ENCODE results near the gene RAB7A.

Gene RAB7A

DNA sequence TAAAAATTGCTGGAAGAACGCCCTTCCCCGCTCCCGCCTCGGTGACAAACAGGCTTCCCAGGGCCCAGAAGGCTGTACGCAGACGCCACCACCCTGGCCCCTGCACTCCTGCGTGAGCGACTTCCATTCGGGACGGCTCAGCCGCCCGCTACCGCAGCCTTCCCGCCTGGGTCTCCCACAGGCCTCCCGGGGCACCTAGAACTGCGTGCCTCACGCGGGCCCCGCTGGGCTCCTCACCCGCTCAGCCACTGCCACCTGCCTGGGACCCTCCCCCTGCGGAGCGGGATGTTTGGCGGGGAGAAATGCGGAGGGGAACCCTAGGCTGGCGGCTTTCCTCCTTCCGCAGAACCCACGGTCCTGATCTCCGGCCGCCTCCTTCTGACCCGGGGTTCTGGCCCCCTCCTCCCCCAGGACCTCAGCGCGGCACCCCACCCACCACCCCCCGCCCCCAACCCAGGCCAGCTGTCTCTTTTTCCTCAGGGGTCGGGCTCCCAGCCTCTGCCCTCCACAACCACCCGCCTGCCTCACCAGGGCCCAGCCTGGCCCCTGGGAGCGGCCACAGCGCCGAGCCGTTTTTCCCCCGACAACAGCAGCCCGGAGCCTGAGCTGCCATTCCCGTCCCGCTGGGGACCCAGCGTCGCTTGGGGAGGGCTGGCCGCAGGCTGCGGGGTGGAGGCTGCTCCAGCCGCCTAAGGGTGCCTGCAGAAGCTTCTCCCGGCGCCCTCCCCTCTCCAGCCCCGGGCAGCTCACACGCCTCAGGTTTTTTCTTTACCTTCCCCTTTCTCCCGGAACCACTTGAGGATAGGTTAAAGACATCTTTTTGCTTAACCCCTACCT is 27.6 kb upstream of the RAB7A start:
- no peaks in the 10 kb centered on the region for H3K36me3 ChIP-seq (ENCODE audit: control insufficient read depth, insufficient read depth, low read length)
- H3K4me3 ChIP-seq (ENCODE audit: low read depth, low read length) = peak overlapping the region; percentile 61
- peak overlapping the region; percentile 47 for H3K9ac ChIP-seq (ENCODE audit: low read depth, low read length)
- no peaks in the 10 kb centered on the region for H3K9me3 ChIP-seq (ENCODE audit: control insufficient read depth, insufficient read depth, low read length)
- H3K4me1 ChIP-seq (ENCODE audit: control insufficient read depth, insufficient read depth, low read length) = no peaks in the 10 kb centered on the region
- H3K27me3 ChIP-seq (ENCODE audit: control insufficient read depth, insufficient read depth, low read length) = no peaks in the 10 kb centered on the region

DNA sequence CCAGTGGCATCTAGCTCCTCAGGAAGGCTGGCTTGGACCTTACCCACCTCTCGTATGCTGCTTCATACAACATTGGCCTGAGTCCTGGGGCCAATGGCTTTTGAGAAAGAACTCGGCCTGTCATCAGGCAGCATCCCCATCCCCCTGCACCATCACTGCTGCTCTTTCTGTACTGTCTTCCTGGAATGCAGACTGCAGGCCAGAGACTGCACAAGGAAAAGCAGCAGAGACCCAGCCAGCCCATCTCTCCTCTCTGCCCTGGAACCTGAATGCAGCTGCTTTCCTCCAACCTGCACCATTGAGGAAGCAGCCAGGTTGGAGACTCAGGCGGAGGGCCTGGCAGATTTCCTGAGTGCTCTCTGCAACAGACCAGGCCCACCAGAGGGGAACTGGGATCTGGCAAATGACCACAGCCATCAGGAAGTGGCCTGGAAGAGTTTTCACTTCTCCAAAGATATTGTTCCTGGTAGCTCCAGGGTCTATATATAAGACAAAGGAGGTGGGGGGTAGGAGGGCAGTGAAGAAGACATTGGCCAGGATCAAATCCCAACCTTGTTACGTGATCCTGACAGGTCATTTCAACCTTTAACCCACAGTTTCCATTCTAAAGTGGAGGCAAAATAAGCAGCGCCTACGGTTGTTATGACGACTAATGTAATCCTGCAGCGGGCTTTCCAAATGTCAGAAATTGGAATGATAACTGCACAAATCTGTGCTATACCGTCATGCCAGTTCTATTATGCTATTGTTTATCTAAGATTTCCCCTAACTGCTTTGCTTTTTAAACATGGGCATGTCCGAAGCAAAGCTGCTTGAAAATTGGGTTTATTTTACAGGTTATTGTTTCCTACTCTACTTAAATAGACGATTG is 24.4 kb upstream of the RAB7A start:
- Histone ChIP-seq H3K4me1 (ENCODE audit: control insufficient read depth, insufficient read depth, low read length) (no peaks in the 10 kb centered on the region), H3K27me3 (ENCODE audit: control insufficient read depth, insufficient read depth, low read length) (no peaks in the 10 kb centered on the region), H3K9me3 (ENCODE audit: control insufficient read depth, insufficient read depth, low read length) (no peaks in the 10 kb centered on the region), H3K36me3 (ENCODE audit: control insufficient read depth, insufficient read depth, low read length) (no peaks in the 10 kb centered on the region), H3K9ac (ENCODE audit: low read depth, low read length) (no peak overlapping the region), H3K4me3 (ENCODE audit: low read depth, low read length) (no peak overlapping the region)

DNA sequence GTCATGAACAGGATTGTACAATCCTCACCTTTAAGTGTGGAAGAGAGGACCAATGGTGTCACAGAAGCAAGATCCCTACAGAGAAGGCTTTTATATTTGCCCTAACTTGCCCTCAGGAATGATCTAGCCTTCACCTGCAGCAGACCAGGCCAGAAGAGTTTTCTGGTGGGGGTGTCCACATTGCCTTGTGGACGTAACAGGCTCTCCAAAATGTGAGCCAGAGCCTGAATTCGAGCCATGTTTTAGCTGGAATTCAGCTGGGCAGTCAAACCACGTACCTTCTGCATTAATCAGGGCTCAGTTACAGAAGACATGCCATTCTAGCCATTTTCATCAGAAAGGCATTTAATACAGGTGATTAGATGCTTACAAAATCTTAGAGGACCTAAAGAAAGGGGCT is 23.6 kb upstream of the RAB7A start:
- no peaks in the 10 kb centered on the region for H3K27me3 ChIP-seq (ENCODE audit: control insufficient read depth, insufficient read depth, low read length)
- H3K9ac ChIP-seq (ENCODE audit: low read depth, low read length) = no peak overlapping the region
- no peak overlapping the region for H3K4me3 ChIP-seq (ENCODE audit: low read depth, low read length)
- no peaks in the 10 kb centered on the region for H3K9me3 ChIP-seq (ENCODE audit: control insufficient read depth, insufficient read depth, low read length)
- no peaks in the 10 kb centered on the region for H3K4me1 ChIP-seq (ENCODE audit: control insufficient read depth, insufficient read depth, low read length)
- no peaks in the 10 kb centered on the region for H3K36me3 ChIP-seq (ENCODE audit: control insufficient read depth, insufficient read depth, low read length)

DNA sequence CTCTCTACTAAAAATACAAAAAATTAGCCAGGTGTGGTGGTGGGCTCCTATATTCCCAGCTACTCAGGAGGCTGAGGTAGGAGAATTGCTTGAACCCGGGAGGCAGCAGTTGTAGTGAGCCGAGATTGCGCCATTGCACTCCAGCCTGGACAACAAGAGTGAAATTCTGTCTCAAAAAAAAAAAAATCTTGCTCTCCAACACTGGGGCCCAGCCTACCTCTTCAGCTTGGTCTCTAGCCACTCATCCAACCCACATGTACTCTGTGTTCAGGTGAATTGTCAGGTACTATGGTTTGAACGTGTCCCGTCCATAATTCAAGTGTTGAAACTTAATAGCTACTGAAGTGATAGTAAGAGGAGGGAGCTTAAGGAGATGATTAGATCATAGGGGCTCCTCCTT is 22.4 kb upstream of the RAB7A start:
- Histone ChIP-seq H3K27me3 (ENCODE audit: control insufficient read depth, insufficient read depth, low read length) (no peaks in the 10 kb centered on the region), H3K9me3 (ENCODE audit: control insufficient read depth, insufficient read depth, low read length) (no peaks in the 10 kb centered on the region), H3K4me3 (ENCODE audit: low read depth, low read length) (no peak overlapping the region), H3K4me1 (ENCODE audit: control insufficient read depth, insufficient read depth, low read length) (no peaks in the 10 kb centered on the region), H3K9ac (ENCODE audit: low read depth, low read length) (no peak overlapping the region), H3K36me3 (ENCODE audit: control insufficient read depth, insufficient read depth, low read length) (no peaks in the 10 kb centered on the region)

DNA sequence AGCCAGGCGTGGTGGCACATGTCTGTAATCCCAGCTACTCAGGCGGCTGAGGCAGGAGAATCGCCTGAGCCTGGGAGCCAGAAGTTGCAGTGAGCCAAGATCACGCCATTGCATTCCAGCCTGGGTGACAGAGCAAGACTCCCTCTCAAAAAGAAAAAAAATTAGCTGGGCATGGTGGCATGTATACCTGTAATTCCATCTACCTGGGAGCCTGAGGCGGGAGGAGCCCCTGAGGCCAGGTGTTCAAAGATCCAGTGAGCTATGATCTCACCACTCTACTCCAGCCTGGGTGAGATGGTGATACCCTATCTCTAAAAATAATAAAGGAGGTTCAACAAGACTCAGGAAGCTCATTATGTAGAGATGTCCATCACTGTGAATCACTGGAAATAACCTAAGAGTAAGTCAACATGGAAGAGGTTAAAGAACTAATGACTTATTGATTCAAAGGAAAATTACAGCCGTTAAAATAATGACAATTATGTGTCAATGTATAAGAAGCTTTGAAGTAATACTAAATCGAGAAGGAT is 19.8 kb upstream of the RAB7A start:
- Histone ChIP-seq H3K4me3 (ENCODE audit: low read depth, low read length) (no peak overlapping the region), H3K27me3 (ENCODE audit: control insufficient read depth, insufficient read depth, low read length) (no peaks in the 10 kb centered on the region), H3K4me1 (ENCODE audit: control insufficient read depth, insufficient read depth, low read length) (peaks cover 4% of the 10 kb centered on the region), H3K9me3 (ENCODE audit: control insufficient read depth, insufficient read depth, low read length) (no peaks in the 10 kb centered on the region), H3K9ac (ENCODE audit: low read depth, low read length) (no peak overlapping the region), H3K36me3 (ENCODE audit: control insufficient read depth, insufficient read depth, low read length) (no peaks in the 10 kb centered on the region)

DNA sequence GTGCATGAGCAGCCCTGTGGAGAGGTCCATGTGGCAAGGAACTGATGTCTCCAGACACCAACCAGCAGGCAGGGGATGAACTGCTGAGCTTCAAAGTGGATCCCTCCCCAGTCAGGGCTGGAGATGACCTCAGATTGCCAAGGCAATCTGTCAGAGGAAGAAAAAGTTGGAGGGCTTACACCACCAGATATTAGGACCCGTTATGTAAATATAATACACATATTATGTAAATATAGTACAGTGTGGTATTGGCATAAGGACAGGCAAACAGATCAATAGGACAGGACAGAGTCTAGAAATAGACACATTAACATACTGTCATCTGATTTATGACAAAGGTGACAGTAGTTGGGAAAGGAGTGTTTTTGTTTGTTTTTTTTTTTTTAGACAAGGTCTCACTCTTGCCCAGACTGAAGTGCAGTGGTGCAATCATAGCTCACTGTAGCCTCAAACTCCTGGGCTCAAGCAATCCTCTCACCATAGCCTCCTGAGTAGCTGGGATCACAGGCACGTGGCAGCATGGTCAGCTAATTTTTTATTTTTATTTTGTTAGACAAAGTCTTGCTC is 18.0 kb upstream of the RAB7A start:
- Histone ChIP-seq H3K4me3 (ENCODE audit: low read depth, low read length) (no peak overlapping the region), H3K9ac (ENCODE audit: low read depth, low read length) (no peak overlapping the region), H3K36me3 (ENCODE audit: control insufficient read depth, insufficient read depth, low read length) (no peaks in the 10 kb centered on the region), H3K27me3 (ENCODE audit: control insufficient read depth, insufficient read depth, low read length) (no peaks in the 10 kb centered on the region), H3K4me1 (ENCODE audit: control insufficient read depth, insufficient read depth, low read length) (peaks cover 7% of the 10 kb centered on the region), H3K9me3 (ENCODE audit: control insufficient read depth, insufficient read depth, low read length) (no peaks in the 10 kb centered on the region)

DNA sequence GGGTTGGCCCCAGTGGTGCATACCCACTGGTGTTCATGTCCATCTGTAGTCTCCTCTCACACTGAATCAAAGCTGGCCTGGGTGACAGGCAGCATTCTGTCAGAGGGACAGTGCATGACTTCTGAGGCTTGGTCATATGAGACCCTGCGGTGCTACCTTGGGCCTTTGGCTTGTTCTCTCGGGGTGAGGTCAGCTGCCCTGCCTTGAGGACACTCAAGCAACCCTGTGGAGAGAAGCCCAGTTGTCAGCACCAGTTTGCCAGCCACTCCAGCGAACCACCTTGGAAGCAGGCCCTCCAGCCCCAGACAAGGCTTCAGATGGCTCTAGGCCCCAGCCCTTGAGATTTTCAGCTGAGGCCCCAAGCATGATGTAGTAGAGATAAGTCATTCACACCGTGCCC is 16.9 kb upstream of the RAB7A start:
- Histone ChIP-seq H3K9me3 (ENCODE audit: control insufficient read depth, insufficient read depth, low read length) (no peaks in the 10 kb centered on the region), H3K9ac (ENCODE audit: low read depth, low read length) (no peak overlapping the region), H3K36me3 (ENCODE audit: control insufficient read depth, insufficient read depth, low read length) (no peaks in the 10 kb centered on the region), H3K4me3 (ENCODE audit: low read depth, low read length) (no peak overlapping the region), H3K4me1 (ENCODE audit: control insufficient read depth, insufficient read depth, low read length) (peaks cover 10% of the 10 kb centered on the region), H3K27me3 (ENCODE audit: control insufficient read depth, insufficient read depth, low read length) (no peaks in the 10 kb centered on the region)

DNA sequence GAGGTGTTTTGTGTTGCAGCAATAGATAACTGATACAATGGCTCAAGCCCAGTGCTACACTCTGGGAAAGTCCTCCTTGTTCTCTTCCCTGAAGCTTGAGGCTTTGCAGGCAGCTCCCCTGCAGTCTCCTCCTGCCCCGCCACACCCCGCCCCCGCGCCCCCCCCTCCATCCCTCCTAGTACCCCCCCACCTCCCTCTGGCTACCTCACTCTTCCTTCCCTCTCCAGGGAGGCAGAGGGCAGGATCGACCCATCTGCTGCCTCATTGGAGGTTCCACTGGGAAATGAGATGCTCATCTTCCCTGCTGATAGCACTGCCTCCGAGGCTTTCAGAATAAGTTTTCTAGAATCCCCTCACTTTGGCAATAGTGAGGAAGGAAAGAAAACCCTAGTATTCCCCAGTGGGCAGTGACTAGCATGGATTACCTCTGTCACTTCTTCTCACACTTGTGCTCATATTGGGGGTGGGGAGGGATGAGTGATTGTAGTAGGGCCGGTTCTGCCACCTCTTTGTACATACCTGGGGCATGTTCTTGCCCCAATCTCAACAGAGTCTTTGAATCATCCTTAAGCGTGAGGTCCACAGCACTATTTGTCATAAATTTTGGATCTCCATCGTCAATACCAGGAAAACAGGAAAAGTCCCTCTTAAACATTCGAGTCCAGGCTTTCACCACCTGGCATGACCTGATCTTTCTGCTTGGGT is 16.3 kb upstream of the RAB7A start:
- H3K9ac ChIP-seq (ENCODE audit: low read depth, low read length) = no peak overlapping the region
- H3K36me3 ChIP-seq (ENCODE audit: control insufficient read depth, insufficient read depth, low read length) = no peaks in the 10 kb centered on the region
- no peaks in the 10 kb centered on the region for H3K27me3 ChIP-seq (ENCODE audit: control insufficient read depth, insufficient read depth, low read length)
- peaks cover 10% of the 10 kb centered on the region for H3K4me1 ChIP-seq (ENCODE audit: control insufficient read depth, insufficient read depth, low read length)
- H3K9me3 ChIP-seq (ENCODE audit: control insufficient read depth, insufficient read depth, low read length) = no peaks in the 10 kb centered on the region
- no peak overlapping the region for H3K4me3 ChIP-seq (ENCODE audit: low read depth, low read length)

DNA sequence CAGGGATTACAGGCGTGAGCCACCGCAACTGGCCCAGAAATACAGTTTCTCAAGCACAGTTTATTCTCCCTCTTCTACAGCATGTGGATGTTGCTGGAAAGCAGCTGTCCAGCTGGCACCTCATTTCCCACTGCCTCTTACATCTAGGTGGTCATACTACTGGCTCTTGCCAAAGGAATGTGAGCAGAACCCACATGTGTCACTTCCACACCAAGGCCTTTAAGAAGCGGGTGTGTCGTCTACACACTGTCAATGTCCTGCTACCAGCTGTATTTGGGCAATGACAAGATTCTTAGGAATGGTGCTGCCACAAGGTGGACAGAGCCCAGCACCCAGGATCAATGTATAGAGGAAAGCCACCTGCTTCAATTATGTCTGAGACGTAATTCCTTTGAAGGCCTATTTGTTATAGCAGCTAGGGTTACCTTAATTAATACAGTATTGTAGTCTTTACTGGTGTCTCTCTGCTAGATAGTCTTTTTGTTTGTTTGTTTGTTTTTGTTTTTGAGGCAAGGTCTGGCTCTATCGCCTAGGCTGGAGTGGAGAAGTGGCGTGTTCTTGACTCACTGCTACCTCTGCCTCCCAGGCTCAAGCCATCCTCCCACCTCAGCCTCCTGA is 15.1 kb upstream of the RAB7A start:
- Histone ChIP-seq H3K9ac (ENCODE audit: low read depth, low read length) (no peak overlapping the region), H3K4me1 (ENCODE audit: control insufficient read depth, insufficient read depth, low read length) (peaks cover 10% of the 10 kb centered on the region), H3K27me3 (ENCODE audit: control insufficient read depth, insufficient read depth, low read length) (no peaks in the 10 kb centered on the region), H3K4me3 (ENCODE audit: low read depth, low read length) (no peak overlapping the region), H3K9me3 (ENCODE audit: control insufficient read depth, insufficient read depth, low read length) (no peaks in the 10 kb centered on the region), H3K36me3 (ENCODE audit: control insufficient read depth, insufficient read depth, low read length) (no peaks in the 10 kb centered on the region)

DNA sequence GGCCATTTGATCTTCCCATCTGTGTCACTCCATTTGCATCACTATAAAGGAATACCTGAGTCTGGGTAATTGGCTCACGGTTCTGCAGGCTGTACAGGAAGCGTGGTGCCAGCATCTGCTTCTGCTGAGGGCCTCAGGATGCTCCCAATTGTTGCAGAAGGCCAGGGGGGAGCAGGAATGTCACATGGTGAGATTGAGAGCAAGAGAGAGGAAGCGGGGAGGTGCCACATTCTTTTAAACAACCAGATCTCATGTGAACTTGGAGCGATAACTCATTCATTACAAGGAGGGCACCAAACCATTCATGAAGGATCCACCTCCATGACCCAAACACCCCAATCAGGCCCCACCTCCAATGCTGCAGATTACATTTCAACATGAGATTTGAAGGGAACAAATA is 13.1 kb upstream of the RAB7A start:
- no peaks in the 10 kb centered on the region for H3K27me3 ChIP-seq (ENCODE audit: control insufficient read depth, insufficient read depth, low read length)
- H3K4me3 ChIP-seq (ENCODE audit: low read depth, low read length) = no peak overlapping the region
- H3K4me1 ChIP-seq (ENCODE audit: control insufficient read depth, insufficient read depth, low read length) = peaks cover 10% of the 10 kb centered on the region
- no peaks in the 10 kb centered on the region for H3K36me3 ChIP-seq (ENCODE audit: control insufficient read depth, insufficient read depth, low read length)
- H3K9ac ChIP-seq (ENCODE audit: low read depth, low read length) = no peak overlapping the region
- no peaks in the 10 kb centered on the region for H3K9me3 ChIP-seq (ENCODE audit: control insufficient read depth, insufficient read depth, low read length)

Measured in iPS-15b (cell line).